Testis (tissue), 3 donors: ENCODE results near the gene CEP250. TPM values are rescaled to one million over a fixed set of nuclear protein-coding genes. Genes with fewer than 3 reads are reported as not detected.

Experiments
- DNase-seq: peaks from one replicate; pipeline ENCODE4 v3.0.0-alpha.2; 2019
- H3K27ac ChIP-seq, 2 donors: fragments of 200-600 bp; sonication (generic); one replicate each; pipeline ENCODE4 v1.5.1; 2019
- H3K27me3 ChIP-seq: fragments of 200-600 bp; sonication (generic); one replicate; pipeline ENCODE4 v1.5.1; 2019
- H3K36me3 ChIP-seq: fragments of 200-600 bp; sonication (generic); one replicate; pipeline ENCODE4 v1.5.1; 2017; ENCODE audit warnings: low read depth; ENCODE audit errors: missing control alignments
- H3K4me1 ChIP-seq: fragments of 200-600 bp; sonication (generic); one replicate; pipeline ENCODE4 v1.5.1; 2019
- H3K4me3 ChIP-seq, 2 donors: fragments of 200-600 bp; sonication (generic); one replicate each; pipeline ENCODE4 v1.5.1; 2017 to 2019
- H3K9me3 ChIP-seq: fragments of 200-600 bp; sonication (generic); one replicate; pipeline ENCODE4 v1.5.1; 2017
- CTCF ChIP-seq, 3 experiments: fragments of 450-650 bp in 2 of 3; fragments of 200-600 bp in 1 of 3; sonication (generic) in 1 of 3; IDR thresholded peaks; one replicate each; pipeline ENCODE4 v1.5.1; 2016 to 2019; ENCODE audit warnings: antibody characterized with exemption in 3 of 3, mild to moderate bottlenecking in 2 of 3, moderate library complexity in 1 of 3
- POLR2A ChIP-seq: fragments of 450-650 bp; IDR thresholded peaks from one replicate; pipeline ENCODE4 v1.6.1; 2017; ENCODE audit warnings: antibody characterized with exemption, mild to moderate bottlenecking, moderate library complexity
- WGBS, 2 donors: methylation state at CpG; one replicate each; pipeline ENCODE4 v1.1.5; 2018; 5-methylcytosine and 5-hydroxymethylcytosine counted together
- intact Hi-C: fragments of 100-400 bp; cut with DNase I; formaldehyde crosslinking; loops from one replicate; pipeline ENCODE4 v1.15.1; 2023; ENCODE audit warnings: low total_unique reads
- microRNA counts, 2 donors: library from miRNA; unstranded; fragments of <30 nt; microRNA quantifications; one replicate each; lab custom pipeline; 2016
- microRNA-seq, 2 donors: library from miRNA; unstranded; fragments of <30 nt; microRNA quantifications; one replicate each; pipeline ENCODE4, GENCODE V29; 2016; ENCODE audit warnings: borderline number of aligned reads in 2 of 2, borderline replicate concordance in 1 of 2
- polyA plus RNA-seq: library from polyadenylated mRNA; stranded (reverse); fragments of 350-450 nt; fragmentation: Illumina TruSeq; extraction: RNeasy Lipid Tissue Mini Kit (QIAGEN cat#74804); gene quantifications from one replicate; pipeline ENCODE4 v1.2.3, GENCODE V29; 2014; ENCODE audit warnings: low read depth, low replicate concordance; ENCODE audit not compliant: insufficient read depth
- small RNA-seq, 2 donors: library from RNA; depleted of rRNA; stranded (forward); fragments of <200 nt; gene quantifications; one replicate each; pipeline ENCODE3, GENCODE V24; 2016
- total RNA-seq, 2 donors: library from RNA; depleted of rRNA; stranded (reverse); fragments of >200 nt; gene quantifications; one replicate each; pipeline ENCODE4 v1.2.3, GENCODE V29; 2016

Gene CEP250
- total and polyA plus RNA-seq, 3 donors from 2014 or later = 41.2 to 68.6 (median 54.5) TPM

GRCh38 chr20:35562541-35563110 lies 107.2 kb downstream of the CEP250 start:
- intact Hi-C loops = no loop called here
- no peaks in the 10 kb centered on the region for H3K9me3 ChIP-seq
- no peaks in the 10 kb centered on the region for H3K36me3 ChIP-seq
- TF ChIP-seq CTCF (IDR thresholded peaks at IDR 0.05) = no peak
- no peak for TF ChIP-seq POLR2A
- H3K4me3 ChIP-seq = no peak overlapping the region
- DNase-seq = no peak
- H3K4me1 ChIP-seq = no peaks in the 10 kb centered on the region
- 83% methylated on average over 2 to 9 of the region's 10 CpGs for WGBS, 2 donors
- H3K27ac ChIP-seq = no peak overlapping the region
- H3K27me3 ChIP-seq = no peaks in the 10 kb centered on the region

- H3K4me3 ChIP-seq = no peak overlapping the region
- H3K27me3 ChIP-seq = no peaks in the 10 kb centered on the region
- no peaks in the 10 kb centered on the region for H3K9me3 ChIP-seq
- intact Hi-C loops = no loop called here
- no peak for DNase-seq
- no peaks in the 10 kb centered on the region for H3K36me3 ChIP-seq
- H3K27ac ChIP-seq = no peak overlapping the region
- WGBS, 2 donors = 86 to 95% methylated on average over 10 of the region's 10 CpGs
- no peaks in the 10 kb centered on the region for H3K4me1 ChIP-seq
- no peak for TF ChIP-seq CTCF (IDR thresholded peaks at IDR 0.05)
- TF ChIP-seq POLR2A = no peak
Measured at GRCh38 chr20:35563834-35564233, 108.4 kb downstream of the CEP250 start.

GRCh38 chr20:35564905-35565304 lies 109.5 kb downstream of the CEP250 start:
- no peak overlapping the region for H3K4me3 ChIP-seq
- no peak for TF ChIP-seq CTCF (IDR thresholded peaks at IDR 0.05)
- no peaks in the 10 kb centered on the region for H3K27me3 ChIP-seq
- no peaks in the 10 kb centered on the region for H3K36me3 ChIP-seq
- no peak overlapping the region for H3K27ac ChIP-seq
- intact Hi-C loops = no loop called here
- H3K4me1 ChIP-seq = no peaks in the 10 kb centered on the region
- 80 to 97% methylated on average over 1 to 7 of the region's 7 CpGs for WGBS, 2 donors
- no peak for DNase-seq
- H3K9me3 ChIP-seq = no peaks in the 10 kb centered on the region

- H3K4me1 ChIP-seq = no peaks in the 10 kb centered on the region
- H3K27ac ChIP-seq = no peak overlapping the region
- no peaks in the 10 kb centered on the region for H3K36me3 ChIP-seq
- no peak for TF ChIP-seq CTCF (IDR thresholded peaks at IDR 0.05)
- TF ChIP-seq POLR2A = no peak
- 39 to 66% methylated on average over 2 of the region's 2 CpGs for WGBS, 2 donors
- H3K4me3 ChIP-seq = no peak overlapping the region
- DNase-seq = no peak
- H3K9me3 ChIP-seq = no peaks in the 10 kb centered on the region
- intact Hi-C loops = no loop called here
- H3K27me3 ChIP-seq = no peaks in the 10 kb centered on the region
Measured at GRCh38 chr20:35568645-35569044, 113.2 kb downstream of the CEP250 start.

MicroRNAs encoded within 50 kb of the gene (microRNA counts, 767-probe panel; counts per million panel counts)
- 0 to 152 counts per million in 2 donors for microRNA hsa-miR-1289 (lab: Ali Mortazavi, UCI)

Small RNA genes within 50 kb of the gene (microRNA-seq; reads per million reads assigned to microRNA genes)
- 0 reads per million in 2 donors for gene MIR1289-1

Small RNA genes within 50 kb of the gene (small RNA-seq; reads per million reads assigned to genes)
- 0 reads per million in 2 donors for gene MIR1289-1

Other genes starting within 250 kb of the CEP250 start
- 1 to 10 TPM; 1.1 TPM for gene MMP24, start 228.9 kb upstream of the CEP250 start, total RNA-seq
- gene MMP24, start 228.9 kb upstream of the CEP250 start, polyA plus RNA-seq = 2.2 TPM
- gene MMP24OS, start 177.5 kb upstream of the CEP250 start, total RNA-seq = 10 to 100 TPM; 16.4 to 35.1 TPM
- 45.9 TPM for gene MMP24OS, start 177.5 kb upstream of the CEP250 start, polyA plus RNA-seq
- gene EIF6, start 170.8 kb upstream of the CEP250 start, total RNA-seq = 10 to 100 TPM; 84.3 to 90.6 TPM
- gene EIF6, start 170.8 kb upstream of the CEP250 start, polyA plus RNA-seq = 142 TPM
- under 1 TPM; 0.39 to 0.43 TPM for gene FAM83C, start 163.2 kb upstream of the CEP250 start, total RNA-seq
- gene FAM83C, start 163.2 kb upstream of the CEP250 start, polyA plus RNA-seq = 0.96 TPM
- gene UQCC1, start 43.6 kb upstream of the CEP250 start, total RNA-seq = 10 to 100 TPM; 48.9 to 52.8 TPM
- gene UQCC1, start 43.6 kb upstream of the CEP250 start, polyA plus RNA-seq = 55.8 TPM
- 1 to 10 TPM in 1 of 2 donors, under 1 TPM in 1; 0.94 to 1.1 TPM for gene GDF5, start 17.4 kb upstream of the CEP250 start, total RNA-seq
- 0.84 TPM for gene GDF5, start 17.4 kb upstream of the CEP250 start, polyA plus RNA-seq
- 10 to 100 TPM in 1 of 2 donors, 1 to 10 TPM in 1; 8.5 to 17.3 TPM for gene C20orf173, start 74.1 kb downstream of the CEP250 start, total RNA-seq
- 47.2 TPM for gene C20orf173, start 74.1 kb downstream of the CEP250 start, polyA plus RNA-seq
- gene ERGIC3, start 86.5 kb downstream of the CEP250 start, total RNA-seq = 100 to 1,000 TPM; 337 to 338 TPM
- gene ERGIC3, start 86.5 kb downstream of the CEP250 start, polyA plus RNA-seq = 493 TPM
- 10 to 100 TPM; 21.6 to 49.0 TPM for gene SPAG4, start 160.2 kb downstream of the CEP250 start, total RNA-seq
- gene SPAG4, start 160.2 kb downstream of the CEP250 start, polyA plus RNA-seq = 39.0 TPM
- 100 to 1,000 TPM in 1 of 2 donors, 10 to 100 TPM in 1; 60.6 to 103 TPM for gene CPNE1, start 209.3 kb downstream of the CEP250 start, total RNA-seq
- 105 TPM for gene CPNE1, start 209.3 kb downstream of the CEP250 start, polyA plus RNA-seq
- 10 to 100 TPM; 40.8 to 46.3 TPM for gene RBM12, start 209.3 kb downstream of the CEP250 start, total RNA-seq
- gene RBM12, start 209.3 kb downstream of the CEP250 start, polyA plus RNA-seq = 54.9 TPM
- gene NFS1, start 243.8 kb downstream of the CEP250 start, total RNA-seq = 10 to 100 TPM; 84.1 to 90.6 TPM
- gene NFS1, start 243.8 kb downstream of the CEP250 start, polyA plus RNA-seq = 86.6 TPM
- 100 to 1,000 TPM; 200 to 276 TPM for gene ROMO1, start 243.8 kb downstream of the CEP250 start, total RNA-seq
- gene ROMO1, start 243.8 kb downstream of the CEP250 start, polyA plus RNA-seq = 160 TPM